Effector memory CD4-positive, alpha-beta T cell (primary cell): ENCODE data around the gene CD52.

ENCODE experiments used
- DNase-seq, 3 donors: peaks; one replicate each; pipeline ENCODE4 v3.0.0-alpha.2; 2020
- H3K27ac ChIP-seq: 2 replicates; pipeline ENCODE4 v1.7.0; 2013; ENCODE audit warnings: mild to moderate bottlenecking, low read length, moderate library complexity; ENCODE audit not compliant: insufficient read depth, poor library complexity, severe bottlenecking
- H3K27me3 ChIP-seq: replicated peaks from 2 replicates; pipeline ENCODE4 v1.7.0; 2013; ENCODE audit warnings: mild to moderate bottlenecking, low read length; ENCODE audit not compliant: insufficient read depth, control insufficient read depth, poor library complexity, severe bottlenecking
- H3K36me3 ChIP-seq: 2 replicates; pipeline ENCODE4 v1.7.0; 2013; ENCODE audit warnings: mild to moderate bottlenecking, low read length, moderate library complexity; ENCODE audit not compliant: control insufficient read depth, insufficient read depth
- H3K4me1 ChIP-seq: 2 replicates; pipeline ENCODE4 v1.7.0; 2013; ENCODE audit warnings: low read length, mild to moderate bottlenecking; ENCODE audit not compliant: control insufficient read depth, insufficient read depth, poor library complexity, severe bottlenecking
- H3K4me3 ChIP-seq: 2 replicates; pipeline ENCODE4 v1.7.0; 2013; ENCODE audit warnings: low read length, low read depth, mild to moderate bottlenecking; ENCODE audit not compliant: insufficient read depth, poor library complexity, severe bottlenecking
- H3K9me3 ChIP-seq: 2 replicates; pipeline ENCODE4 v1.7.0; 2013; ENCODE audit warnings: mild to moderate bottlenecking, low read length, moderate library complexity; ENCODE audit not compliant: control insufficient read depth

CD52 gene

DNA sequence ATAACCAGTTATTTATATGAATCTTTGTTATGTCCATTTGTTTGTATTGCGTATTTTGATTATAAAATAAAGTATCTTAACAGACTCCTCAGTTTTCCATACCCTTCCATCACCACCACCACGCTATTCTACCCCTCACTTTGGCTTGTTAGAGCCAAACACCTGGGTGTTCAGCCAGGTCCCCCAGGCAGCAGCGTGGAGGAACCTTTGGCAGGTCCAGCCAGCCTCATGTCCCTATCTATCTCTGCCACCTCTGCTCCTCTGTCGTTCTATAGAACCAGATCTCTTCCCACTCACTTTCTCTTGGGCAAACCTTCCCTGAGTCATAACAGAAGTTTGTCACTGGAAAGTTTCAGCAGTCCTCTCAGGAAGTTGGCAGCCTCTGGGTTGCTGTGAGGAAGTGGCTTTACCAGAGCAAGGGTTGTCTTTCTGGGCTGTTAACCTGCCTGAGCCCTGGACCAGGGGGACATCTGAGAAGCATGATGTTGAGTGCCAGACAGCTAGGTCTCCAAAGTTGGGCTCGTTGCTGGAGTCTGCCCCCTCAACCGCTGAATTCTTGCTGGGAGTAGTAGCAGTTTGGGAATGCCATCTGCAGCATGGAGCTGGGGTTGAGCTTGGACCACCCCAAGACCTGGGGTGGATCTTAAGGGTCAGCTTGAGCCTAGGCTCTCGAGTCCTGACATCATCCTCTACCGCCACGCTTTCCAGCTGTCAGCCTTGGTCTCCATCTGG, 38.9 kb upstream of the CD52 start:
- peaks cover 15% of the 10 kb centered on the region for H3K36me3 ChIP-seq
- DNase-seq: no peak
- H3K27me3 ChIP-seq: no peaks in the 10 kb centered on the region
- H3K4me3 ChIP-seq: peak overlapping the region; percentile 81
- H3K9me3 ChIP-seq: no peaks in the 10 kb centered on the region
- peak overlapping the region; percentile 94 for H3K27ac ChIP-seq
- H3K4me1 ChIP-seq: peaks cover 80% of the 10 kb centered on the region

GRCh38 chr1:26279456-26280332, 38.1 kb upstream of the CD52 start, which contains the start of gene SH3BGRL3:
Gene SH3BGRL3 (plus strand): TSS chr1:26280086. CDS start chr1:26280156, 70 bp downstream.
- H3K4me1 ChIP-seq: peaks cover 88% of the 10 kb centered on the region
- H3K36me3 ChIP-seq: peaks cover 15% of the 10 kb centered on the region
- H3K27ac ChIP-seq: peak within 1 kb of the TSS; percentile 94
- H3K27me3 ChIP-seq: no peaks in the 10 kb centered on the region
- H3K4me3 ChIP-seq: peak within 1 kb of the TSS; percentile 81
- DNase-seq: peak; percentile 76 to 78 (median 78)
- no peaks in the 10 kb centered on the region for H3K9me3 ChIP-seq

DNA sequence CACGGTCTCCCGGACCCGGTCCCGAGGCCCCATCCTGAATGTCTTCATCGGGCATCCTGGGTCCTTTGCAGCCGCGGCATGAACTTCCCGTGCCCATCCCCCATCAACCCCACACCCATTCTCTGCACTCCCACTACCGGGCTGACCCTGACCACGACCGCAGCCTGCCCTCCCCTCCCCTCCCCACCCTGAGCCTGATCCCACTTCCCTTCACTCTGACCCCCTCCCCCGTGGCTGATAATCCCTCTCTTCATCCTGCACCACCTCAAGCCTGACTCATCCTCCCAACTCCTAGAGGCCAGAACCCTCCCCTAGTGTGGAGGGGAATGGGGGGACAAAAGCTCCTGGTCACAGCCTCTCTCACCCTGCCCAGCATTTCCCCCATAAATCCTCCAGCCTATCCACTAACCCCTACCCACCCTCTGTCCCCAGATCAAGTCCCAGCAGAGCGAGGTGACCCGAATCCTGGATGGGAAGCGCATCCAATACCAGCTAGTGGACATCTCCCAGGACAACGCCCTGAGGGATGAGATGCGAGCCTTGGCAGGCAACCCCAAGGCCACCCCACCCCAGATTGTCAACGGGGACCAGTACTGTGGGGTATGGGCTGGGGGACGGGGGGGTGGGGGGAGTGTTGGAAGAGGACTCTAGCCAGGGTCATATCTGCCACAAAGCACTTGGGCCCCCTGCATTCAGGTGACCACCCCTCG, 37.3 kb upstream of the CD52 start:
- peak overlapping the region; percentile 81 for H3K4me3 ChIP-seq
- no peak for DNase-seq
- H3K4me1 ChIP-seq: peaks cover 92% of the 10 kb centered on the region
- no peaks in the 10 kb centered on the region for H3K27me3 ChIP-seq
- H3K27ac ChIP-seq: peak overlapping the region; percentile 94
- H3K9me3 ChIP-seq: no peaks in the 10 kb centered on the region
- H3K36me3 ChIP-seq: peaks cover 15% of the 10 kb centered on the region

GRCh38 chr1:26281091-26281958, 36.4 kb upstream of the CD52 start:
- H3K4me3 ChIP-seq: peak overlapping the region; percentile 81
- H3K9me3 ChIP-seq: no peaks in the 10 kb centered on the region
- no peak for DNase-seq
- peaks cover 15% of the 10 kb centered on the region for H3K36me3 ChIP-seq
- H3K27me3 ChIP-seq: no peaks in the 10 kb centered on the region
- peak overlapping the region; percentile 94 for H3K27ac ChIP-seq
- peaks cover 92% of the 10 kb centered on the region for H3K4me1 ChIP-seq

GRCh38 chr1:26281971-26282370, 35.8 kb upstream of the CD52 start:
- Histone ChIP-seq H3K36me3 (peaks cover 14% of the 10 kb centered on the region), H3K4me3 (no peak overlapping the region), H3K27me3 (no peaks in the 10 kb centered on the region), H3K4me1 (peaks cover 92% of the 10 kb centered on the region), H3K27ac (peak overlapping the region; percentile 94), H3K9me3 (no peaks in the 10 kb centered on the region)
- no peak for DNase-seq

GRCh38 chr1:26282401-26282918, 35.3 kb upstream of the CD52 start:
- H3K4me3 ChIP-seq: no peak overlapping the region
- DNase-seq: no peak

GRCh38 chr1:26283279-26283853, 34.4 kb upstream of the CD52 start:
- H3K36me3 ChIP-seq: peaks cover 10% of the 10 kb centered on the region
- peaks cover 92% of the 10 kb centered on the region for H3K4me1 ChIP-seq
- no peaks in the 10 kb centered on the region for H3K27me3 ChIP-seq
- DNase-seq: no peak
- H3K4me3 ChIP-seq: peak overlapping the region; percentile 23
- H3K27ac ChIP-seq: peak overlapping the region; percentile 89
- H3K9me3 ChIP-seq: no peaks in the 10 kb centered on the region

More at GRCh38 chr1:26282401-26282918, 35.3 kb upstream of the CD52 start:
- Histone ChIP-seq H3K4me1 (peaks cover 92% of the 10 kb centered on the region), H3K9me3 (no peaks in the 10 kb centered on the region), H3K36me3 (peaks cover 10% of the 10 kb centered on the region), H3K27me3 (no peaks in the 10 kb centered on the region), H3K27ac (peak overlapping the region; percentile 89)

GRCh38 chr1:26283871-26284596, 33.7 kb upstream of the CD52 start:
- H3K4me1 ChIP-seq: peaks cover 92% of the 10 kb centered on the region
- H3K27me3 ChIP-seq: no peaks in the 10 kb centered on the region
- peak overlapping the region; percentile 89 for H3K27ac ChIP-seq
- H3K36me3 ChIP-seq: peaks cover 10% of the 10 kb centered on the region
- H3K9me3 ChIP-seq: no peaks in the 10 kb centered on the region
- H3K4me3 ChIP-seq: peak overlapping the region; percentile 23
- no peak for DNase-seq
